WTC11 (cell line): Measurements from ENCODE around the gene IVD. TPM values are rescaled to one million over a fixed set of nuclear protein-coding genes. Genes with fewer than 3 reads are reported as not detected.

Source experiments
- ATAC-seq: fragments of 200-7000 bp; cut with Tn5 transposase; 2 replicates; pipeline ENCODE4 v1.10.0; 2021; ENCODE audit warnings: mild to moderate bottlenecking, moderate library complexity
- CTCF ChIA-PET: fragments of 300-600 bp; sonication (Branson Sonifier 250); formaldehyde crosslinking; loops from one replicate; lab custom pipeline; 2021; ENCODE audit warnings: antibody characterized with exemption; lab: Charles Lee
- POLR2A ChIA-PET: fragments of 350-600 bp; sonication (Branson Sonifier 250); formaldehyde crosslinking; loops from one replicate; lab custom pipeline; 2021; ENCODE audit warnings: antibody characterized with exemption; lab: Charles Lee
- DNase-seq: peaks from one replicate; pipeline ENCODE4 v3.0.0; 2021; ENCODE audit warnings: low spot score
- H3K27ac Mint-ChIP-seq: 2 replicates; pipeline ENCODE4 v1.8.0; 2021; ENCODE audit warnings: mixed read lengths
- H3K27me3 Mint-ChIP-seq: 2 replicates; pipeline ENCODE4 v1.8.0; 2021; ENCODE audit warnings: low read depth, mild to moderate bottlenecking, moderate library complexity, mixed read lengths
- H3K36me3 Mint-ChIP-seq: 2 replicates; pipeline ENCODE4 v1.8.0; 2021; ENCODE audit warnings: mixed read lengths
- H3K4me1 Mint-ChIP-seq: 2 replicates; pipeline ENCODE4 v1.8.0; 2022; ENCODE audit warnings: mixed read lengths
- H3K4me3 Mint-ChIP-seq: 2 replicates; pipeline ENCODE4 v1.8.0; 2021; ENCODE audit warnings: mild to moderate bottlenecking, moderate library complexity, mixed read lengths
- H3K9me3 Mint-ChIP-seq: 2 replicates; pipeline ENCODE4 v1.8.0; 2021; ENCODE audit warnings: mixed read lengths
- CREM ChIP-seq: sonication (generic); formaldehyde crosslinking; IDR thresholded peaks from 2 replicates; pipeline ENCODE4 v1.8.1; 2022; ENCODE audit warnings: mild to moderate bottlenecking, missing genetic modification reagents, moderate library complexity
- GABPB1 ChIP-seq: sonication (generic); formaldehyde crosslinking; IDR thresholded peaks from 2 replicates; pipeline ENCODE4 v1.8.1; 2023; ENCODE audit warnings: mild to moderate bottlenecking, missing genetic modification reagents
- MYBL2 ChIP-seq: sonication (generic); formaldehyde crosslinking; IDR thresholded peaks from 2 replicates; pipeline ENCODE4 v1.8.1; 2023; ENCODE audit warnings: mild to moderate bottlenecking, moderate library complexity, missing genetic modification reagents
- NFE2L1 ChIP-seq: sonication (generic); formaldehyde crosslinking; IDR thresholded peaks from 2 replicates; pipeline ENCODE4 v1.8.1; 2023; ENCODE audit warnings: missing genetic modification reagents
- RELA ChIP-seq: sonication (generic); formaldehyde crosslinking; IDR thresholded peaks from 2 replicates; pipeline ENCODE4 v1.8.1; 2022; ENCODE audit warnings: missing genetic modification reagents, mild to moderate bottlenecking, borderline replicate concordance
- TP53 ChIP-seq: sonication (generic); formaldehyde crosslinking; IDR thresholded peaks from 2 replicates; pipeline ENCODE4 v1.8.1; 2023; ENCODE audit warnings: mild to moderate bottlenecking, missing genetic modification reagents
- ZBTB21 ChIP-seq: sonication (generic); formaldehyde crosslinking; IDR thresholded peaks from 2 replicates; pipeline ENCODE4 v1.8.1; 2023; ENCODE audit warnings: mild to moderate bottlenecking, missing genetic modification reagents, borderline replicate concordance
- ZNF138 ChIP-seq: sonication (generic); formaldehyde crosslinking; conservative IDR thresholded peaks from 2 replicates; pipeline ENCODE4 v1.8.1; 2022; ENCODE audit warnings: mild to moderate bottlenecking, moderate library complexity, missing genetic modification reagents
- ZNF317 ChIP-seq: sonication (generic); formaldehyde crosslinking; IDR thresholded peaks from 2 replicates; pipeline ENCODE4 v1.8.1; 2023; ENCODE audit warnings: low read depth, mild to moderate bottlenecking, moderate library complexity, missing genetic modification reagents, borderline replicate concordance
- total RNA-seq: library from RNA; stranded (reverse); gene quantifications from 3 replicates; pipeline ENCODE4 v1.2.3, GENCODE V29; 2021
- TF ChIP-seq, protein P1 (sequence below): fragments of 250-450 bp; sonication (Bioruptor Pico); conservative IDR thresholded peaks from 2 replicates; pipeline ENCODE4 v1.9.0; 2021; ENCODE audit warnings: mild to moderate bottlenecking
- TF ChIP-seq, protein P2 (sequence below): sonication (generic); formaldehyde crosslinking; conservative IDR thresholded peaks from 2 replicates; pipeline ENCODE4 v1.8.1; 2023; ENCODE audit warnings: mild to moderate bottlenecking, low read depth, missing genetic modification reagents, moderate library complexity
- TF ChIP-seq, protein P3 (sequence below): fragments of 250-450 bp; sonication (Bioruptor Pico); IDR thresholded peaks from 2 replicates; pipeline ENCODE4 v1.9.0; 2021; ENCODE audit warnings: mild to moderate bottlenecking
- TF ChIP-seq, protein P4 (sequence below): sonication (generic); formaldehyde crosslinking; IDR thresholded peaks from 2 replicates; pipeline ENCODE4 v1.8.1; 2022; ENCODE audit warnings: low read depth, mild to moderate bottlenecking, moderate library complexity, missing genetic modification reagents, borderline replicate concordance
- TF ChIP-seq, protein P5 (sequence below): fragments of 250-450 bp; sonication (Bioruptor Pico); IDR thresholded peaks from 2 replicates; pipeline ENCODE4 v1.9.0; 2021; ENCODE audit warnings: mild to moderate bottlenecking
- TF ChIP-seq, protein P6 (sequence below): sonication (generic); formaldehyde crosslinking; IDR thresholded peaks from 2 replicates; pipeline ENCODE4 v1.8.0; 2023; ENCODE audit warnings: mild to moderate bottlenecking, missing genetic modification reagents

IVD gene
- total RNA-seq, 1 experiment from 2014 or later: 96.1 TPM

DNA sequence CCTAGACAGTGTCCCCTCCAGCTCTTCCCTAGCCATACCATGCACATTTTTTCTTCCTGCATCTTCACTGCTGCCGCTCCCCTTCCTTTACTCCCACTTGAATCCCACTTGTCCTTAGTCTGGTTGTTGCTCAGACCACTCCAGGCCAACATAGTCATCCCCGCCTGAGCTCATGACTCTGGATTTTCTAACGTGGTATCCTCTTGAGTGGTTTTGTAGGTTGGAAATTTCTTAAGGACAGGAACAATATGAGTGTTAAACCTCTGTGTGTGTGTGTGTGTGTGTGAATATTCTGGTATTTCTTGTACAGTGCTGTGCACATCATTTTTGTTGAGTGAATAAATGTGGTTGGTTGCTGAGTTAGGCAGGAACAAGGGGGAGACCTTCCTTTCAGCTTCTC, 38.3 kb downstream of the IVD start (continued):
- TF ChIP-seq, protein P1, sequence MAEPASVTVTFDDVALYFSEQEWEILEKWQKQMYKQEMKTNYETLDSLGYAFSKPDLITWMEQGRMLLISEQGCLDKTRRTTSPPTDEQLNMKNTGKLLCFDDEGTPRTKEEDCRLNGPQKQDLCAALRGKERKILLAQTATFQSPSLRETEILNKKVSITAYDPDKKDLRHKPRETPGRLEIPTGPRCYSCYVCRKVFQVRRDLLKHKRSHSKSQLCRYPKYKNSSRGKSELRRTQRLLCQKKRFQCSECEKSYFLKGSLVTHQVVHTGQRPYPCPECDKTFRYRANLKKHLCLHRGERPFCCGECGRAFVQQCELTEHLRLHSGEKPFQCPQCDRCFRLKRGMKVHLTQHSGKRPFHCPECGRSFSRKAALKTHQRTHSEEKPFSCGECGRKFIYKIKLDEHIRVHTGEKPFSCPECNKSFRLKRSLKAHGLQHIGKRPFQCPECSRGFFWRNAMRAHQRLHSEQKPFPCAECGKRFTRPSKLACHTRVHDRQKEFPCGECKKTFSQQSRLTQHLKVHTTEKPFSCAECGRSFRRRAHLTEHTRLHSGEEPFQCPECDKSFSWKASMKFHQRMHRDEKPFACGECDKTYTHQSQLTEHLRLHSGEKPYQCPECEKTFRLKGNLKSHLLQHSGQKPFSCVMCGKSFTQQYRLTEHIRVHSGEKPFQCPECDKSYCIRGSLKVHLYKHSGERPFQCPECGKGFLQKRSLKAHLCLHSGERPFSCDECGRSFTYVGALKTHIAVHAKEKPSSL (CRISPR knock-in tag): no peak

DNA sequence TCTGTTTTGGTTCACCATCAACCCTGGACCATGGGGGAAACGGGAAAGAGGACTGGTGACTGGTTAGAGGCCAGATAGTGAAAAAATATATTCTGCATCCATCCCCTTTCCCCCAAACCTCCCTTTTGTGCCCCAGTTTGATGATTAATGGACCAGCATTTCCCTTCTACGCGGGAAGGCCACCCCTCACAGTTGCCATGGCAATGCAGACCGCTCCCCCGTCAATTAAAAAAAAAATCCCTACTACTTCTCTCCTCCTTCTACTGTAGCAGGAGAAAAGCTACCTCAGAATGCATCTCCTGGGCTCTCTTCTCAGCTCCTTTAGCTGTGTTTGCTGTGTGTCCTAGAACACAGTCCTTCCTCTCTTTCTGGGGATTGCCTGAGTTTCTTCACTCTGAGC, 39.1 kb downstream of the IVD start:
- CTCF ChIA-PET: interaction anchor here (0.6 to 2.6 kb wide), 8 partner anchors 12 to 449 kb away, joined by 3 to 12 read pairs (median 4); partner anchors contain the start of genes PLCB2 and VPS18
- peak overlapping the region; percentile 30; the same call in 1 of the 2 replicates for H3K27ac Mint-ChIP-seq

DNA sequence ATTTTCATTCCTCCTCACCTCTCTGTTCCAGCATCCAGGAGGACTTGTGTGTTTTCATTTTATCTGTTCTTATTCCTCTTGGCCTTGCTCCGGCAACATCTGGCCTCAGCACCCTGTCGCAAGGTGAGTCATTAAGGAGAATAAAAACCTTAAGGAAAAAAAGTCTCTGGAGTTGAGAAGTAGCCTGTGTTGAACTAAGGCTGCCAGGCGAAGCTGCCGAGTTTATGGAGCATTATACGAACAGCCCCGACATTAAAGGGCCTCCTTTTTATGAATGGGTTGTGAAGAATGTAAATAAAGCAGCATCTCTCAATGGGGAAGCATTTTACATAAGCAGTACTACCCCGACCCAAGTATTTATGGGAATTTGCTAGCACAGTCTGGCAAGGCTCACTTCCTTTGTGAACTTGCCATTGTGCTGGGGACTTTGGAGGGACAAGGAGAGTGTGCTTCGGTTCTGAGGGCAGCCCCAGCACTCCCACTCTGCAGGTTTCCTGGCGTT, 39.9 kb downstream of the IVD start:
- no peaks in the 10 kb centered on the region for H3K9me3 Mint-ChIP-seq
- CTCF ChIA-PET: interaction anchor here (0.8 to 2.6 kb wide), 6 partner anchors 11 to 137 kb away, joined by 3 to 12 read pairs (median 4); partner anchors contain the start of gene PLCB2
- H3K27me3 Mint-ChIP-seq: no peaks in the 10 kb centered on the region
- peaks cover 61% of the 10 kb centered on the region for H3K4me1 Mint-ChIP-seq
- H3K4me3 Mint-ChIP-seq: peak overlapping the region; percentile 35
- POLR2A ChIA-PET: interaction anchor here (0.6 to 1.0 kb wide), 4 partner anchors 64 to 658 kb away, joined by 3 to 11 read pairs (median 4); partner anchors contain the start of gene CHAC1
- ATAC-seq (peak; percentile 10), DNase-seq (no peak)
- peaks cover 5% of the 10 kb centered on the region; the same call in 1 of the 2 replicates for H3K36me3 Mint-ChIP-seq
- peak overlapping the region; percentile 99 for H3K27ac Mint-ChIP-seq
- no peak for TF ChIP-seq ZBTB21 (CRISPR knock-in tag)
- TF ChIP-seq RELA (CRISPR knock-in tag): no peak
- TF ChIP-seq, protein P2, sequence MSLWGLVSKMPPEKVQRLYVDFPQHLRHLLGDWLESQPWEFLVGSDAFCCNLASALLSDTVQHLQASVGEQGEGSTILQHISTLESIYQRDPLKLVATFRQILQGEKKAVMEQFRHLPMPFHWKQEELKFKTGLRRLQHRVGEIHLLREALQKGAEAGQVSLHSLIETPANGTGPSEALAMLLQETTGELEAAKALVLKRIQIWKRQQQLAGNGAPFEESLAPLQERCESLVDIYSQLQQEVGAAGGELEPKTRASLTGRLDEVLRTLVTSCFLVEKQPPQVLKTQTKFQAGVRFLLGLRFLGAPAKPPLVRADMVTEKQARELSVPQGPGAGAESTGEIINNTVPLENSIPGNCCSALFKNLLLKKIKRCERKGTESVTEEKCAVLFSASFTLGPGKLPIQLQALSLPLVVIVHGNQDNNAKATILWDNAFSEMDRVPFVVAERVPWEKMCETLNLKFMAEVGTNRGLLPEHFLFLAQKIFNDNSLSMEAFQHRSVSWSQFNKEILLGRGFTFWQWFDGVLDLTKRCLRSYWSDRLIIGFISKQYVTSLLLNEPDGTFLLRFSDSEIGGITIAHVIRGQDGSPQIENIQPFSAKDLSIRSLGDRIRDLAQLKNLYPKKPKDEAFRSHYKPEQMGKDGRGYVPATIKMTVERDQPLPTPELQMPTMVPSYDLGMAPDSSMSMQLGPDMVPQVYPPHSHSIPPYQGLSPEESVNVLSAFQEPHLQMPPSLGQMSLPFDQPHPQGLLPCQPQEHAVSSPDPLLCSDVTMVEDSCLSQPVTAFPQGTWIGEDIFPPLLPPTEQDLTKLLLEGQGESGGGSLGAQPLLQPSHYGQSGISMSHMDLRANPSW (CRISPR knock-in tag): no peak
- TF ChIP-seq, protein P3, sequence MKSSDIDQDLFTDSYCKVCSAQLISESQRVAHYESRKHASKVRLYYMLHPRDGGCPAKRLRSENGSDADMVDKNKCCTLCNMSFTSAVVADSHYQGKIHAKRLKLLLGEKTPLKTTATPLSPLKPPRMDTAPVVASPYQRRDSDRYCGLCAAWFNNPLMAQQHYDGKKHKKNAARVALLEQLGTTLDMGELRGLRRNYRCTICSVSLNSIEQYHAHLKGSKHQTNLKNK (CRISPR knock-in tag): no peak
- TF ChIP-seq, protein P4, sequence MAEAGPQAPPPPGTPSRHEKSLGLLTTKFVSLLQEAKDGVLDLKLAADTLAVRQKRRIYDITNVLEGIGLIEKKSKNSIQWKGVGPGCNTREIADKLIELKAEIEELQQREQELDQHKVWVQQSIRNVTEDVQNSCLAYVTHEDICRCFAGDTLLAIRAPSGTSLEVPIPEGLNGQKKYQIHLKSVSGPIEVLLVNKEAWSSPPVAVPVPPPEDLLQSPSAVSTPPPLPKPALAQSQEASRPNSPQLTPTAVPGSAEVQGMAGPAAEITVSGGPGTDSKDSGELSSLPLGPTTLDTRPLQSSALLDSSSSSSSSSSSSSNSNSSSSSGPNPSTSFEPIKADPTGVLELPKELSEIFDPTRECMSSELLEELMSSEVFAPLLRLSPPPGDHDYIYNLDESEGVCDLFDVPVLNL (CRISPR knock-in tag): no peak
- no peak for TF ChIP-seq ZNF138 (CRISPR knock-in tag)

More for the DNA sequence above, 39.1 kb downstream of the IVD start:
- no peak for DNase-seq
- ATAC-seq: no peak
- Mint-ChIP-seq H3K9me3 (no peaks in the 10 kb centered on the region), H3K27me3 (no peaks in the 10 kb centered on the region), H3K4me3 (peak overlapping the region; percentile 35; the same call in 1 of the 2 replicates), H3K36me3 (peaks cover 5% of the 10 kb centered on the region; the same call in 1 of the 2 replicates), H3K4me1 (peaks cover 54% of the 10 kb centered on the region)
- POLR2A ChIA-PET: interaction anchor here (1.0 kb wide), 2 partner anchors 65 to 508 kb away, joined by 4 to 5 read pairs; partner anchors contain the start of gene CHAC1
- no peak for TF ChIP-seq GABPB1
- no peak for TF ChIP-seq MYBL2 (CRISPR knock-in tag)
- no peak for TF ChIP-seq TP53
- TF ChIP-seq CREM (CRISPR knock-in tag): no peak
- TF ChIP-seq, protein P5, sequence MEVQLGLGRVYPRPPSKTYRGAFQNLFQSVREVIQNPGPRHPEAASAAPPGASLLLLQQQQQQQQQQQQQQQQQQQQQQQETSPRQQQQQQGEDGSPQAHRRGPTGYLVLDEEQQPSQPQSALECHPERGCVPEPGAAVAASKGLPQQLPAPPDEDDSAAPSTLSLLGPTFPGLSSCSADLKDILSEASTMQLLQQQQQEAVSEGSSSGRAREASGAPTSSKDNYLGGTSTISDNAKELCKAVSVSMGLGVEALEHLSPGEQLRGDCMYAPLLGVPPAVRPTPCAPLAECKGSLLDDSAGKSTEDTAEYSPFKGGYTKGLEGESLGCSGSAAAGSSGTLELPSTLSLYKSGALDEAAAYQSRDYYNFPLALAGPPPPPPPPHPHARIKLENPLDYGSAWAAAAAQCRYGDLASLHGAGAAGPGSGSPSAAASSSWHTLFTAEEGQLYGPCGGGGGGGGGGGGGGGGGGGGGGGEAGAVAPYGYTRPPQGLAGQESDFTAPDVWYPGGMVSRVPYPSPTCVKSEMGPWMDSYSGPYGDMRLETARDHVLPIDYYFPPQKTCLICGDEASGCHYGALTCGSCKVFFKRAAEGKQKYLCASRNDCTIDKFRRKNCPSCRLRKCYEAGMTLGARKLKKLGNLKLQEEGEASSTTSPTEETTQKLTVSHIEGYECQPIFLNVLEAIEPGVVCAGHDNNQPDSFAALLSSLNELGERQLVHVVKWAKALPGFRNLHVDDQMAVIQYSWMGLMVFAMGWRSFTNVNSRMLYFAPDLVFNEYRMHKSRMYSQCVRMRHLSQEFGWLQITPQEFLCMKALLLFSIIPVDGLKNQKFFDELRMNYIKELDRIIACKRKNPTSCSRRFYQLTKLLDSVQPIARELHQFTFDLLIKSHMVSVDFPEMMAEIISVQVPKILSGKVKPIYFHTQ (CRISPR knock-in tag): no peak
- TF ChIP-seq, protein P6, sequence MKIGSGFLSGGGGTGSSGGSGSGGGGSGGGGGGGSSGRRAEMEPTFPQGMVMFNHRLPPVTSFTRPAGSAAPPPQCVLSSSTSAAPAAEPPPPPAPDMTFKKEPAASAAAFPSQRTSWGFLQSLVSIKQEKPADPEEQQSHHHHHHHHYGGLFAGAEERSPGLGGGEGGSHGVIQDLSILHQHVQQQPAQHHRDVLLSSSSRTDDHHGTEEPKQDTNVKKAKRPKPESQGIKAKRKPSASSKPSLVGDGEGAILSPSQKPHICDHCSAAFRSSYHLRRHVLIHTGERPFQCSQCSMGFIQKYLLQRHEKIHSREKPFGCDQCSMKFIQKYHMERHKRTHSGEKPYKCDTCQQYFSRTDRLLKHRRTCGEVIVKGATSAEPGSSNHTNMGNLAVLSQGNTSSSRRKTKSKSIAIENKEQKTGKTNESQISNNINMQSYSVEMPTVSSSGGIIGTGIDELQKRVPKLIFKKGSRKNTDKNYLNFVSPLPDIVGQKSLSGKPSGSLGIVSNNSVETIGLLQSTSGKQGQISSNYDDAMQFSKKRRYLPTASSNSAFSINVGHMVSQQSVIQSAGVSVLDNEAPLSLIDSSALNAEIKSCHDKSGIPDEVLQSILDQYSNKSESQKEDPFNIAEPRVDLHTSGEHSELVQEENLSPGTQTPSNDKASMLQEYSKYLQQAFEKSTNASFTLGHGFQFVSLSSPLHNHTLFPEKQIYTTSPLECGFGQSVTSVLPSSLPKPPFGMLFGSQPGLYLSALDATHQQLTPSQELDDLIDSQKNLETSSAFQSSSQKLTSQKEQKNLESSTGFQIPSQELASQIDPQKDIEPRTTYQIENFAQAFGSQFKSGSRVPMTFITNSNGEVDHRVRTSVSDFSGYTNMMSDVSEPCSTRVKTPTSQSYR (CRISPR knock-in tag): no peak
- TF ChIP-seq ZBTB21 (CRISPR knock-in tag): no peak
- no peak for TF ChIP-seq NFE2L1 (CRISPR knock-in tag)
- no peak for TF ChIP-seq ZNF317
- TF ChIP-seq, protein P1 (CRISPR knock-in tag): no peak
